Esophagus squamous epithelium (tissue), 5 donors: ENCODE results near the gene APAF1. TPM values are rescaled to one million over a fixed set of nuclear protein-coding genes. Genes with fewer than 3 reads are reported as not detected.
"Not testable (repeated sequence)": the region's sequence is repeated elsewhere in the genome, so short reads cannot be mapped to it uniquely, and the experiment has no call there.

Experiments
- DNase-seq: peaks from one replicate; lab custom pipeline; 2025; lab: John Stamatoyannopoulos, UW
- H3K27ac ChIP-seq, 4 donors: fragments of 200-600 bp; sonication (generic); one replicate each; pipeline ENCODE4 v1.5.1; 2016 to 2019; ENCODE audit warnings: mild to moderate bottlenecking in 1 of 4
- H3K27me3 ChIP-seq, 4 donors: fragments of 200-600 bp; sonication (generic); 1 replicate in 3 of 4; 2 replicates in 1 of 4; pipeline versions ENCODE4 v1.5.1 to v1.6.0; 2017 to 2021; ENCODE audit warnings: antibody characterized with exemption in 1 of 4
- H3K36me3 ChIP-seq, 3 donors: fragments of 200-600 bp; sonication (generic); one replicate each; pipeline ENCODE4 v1.5.1; 2016 to 2019
- H3K4me1 ChIP-seq, 3 donors: fragments of 200-600 bp; sonication (generic); one replicate each; pipeline ENCODE4 v1.5.1; 2017 to 2019
- H3K4me3 ChIP-seq, 4 donors: fragments of 200-600 bp; sonication (generic); 1 replicate in 3 of 4; 2 replicates in 1 of 4; pipeline ENCODE4 v1.5.1; 2016 to 2019; ENCODE audit warnings: mild to moderate bottlenecking in 2 of 4, moderate library complexity in 1 of 4
- H3K9me3 ChIP-seq, 3 donors: fragments of 200-600 bp; sonication (generic); one replicate each; pipeline ENCODE4 v1.5.1; 2016 to 2019
- CTCF ChIP-seq, 6 experiments: fragments of 450-650 bp in 4 of 6; fragments of 200-600 bp in 2 of 6; sonication (generic) in 2 of 6; IDR thresholded peaks; one replicate each; pipeline ENCODE4 v1.5.1; 2016 to 2019; ENCODE audit warnings: antibody characterized with exemption in 6 of 6, mild to moderate bottlenecking in 4 of 6, moderate library complexity in 4 of 6
- POLR2A ChIP-seq, 4 donors: fragments of 450-650 bp; IDR thresholded peaks; one replicate each; pipeline ENCODE4 v1.6.1; 2017; ENCODE audit warnings: antibody characterized with exemption in 4 of 4, mild to moderate bottlenecking in 4 of 4, moderate library complexity in 3 of 4
- WGBS, 2 donors: methylation state at CpG; one replicate each; pipeline ENCODE4 v1.1.5; 2018; 5-methylcytosine and 5-hydroxymethylcytosine counted together
- intact Hi-C: fragments of 100-400 bp; cut with DNase I; formaldehyde crosslinking; loops from one replicate; pipeline ENCODE4 v1.15.0; 2022
- total RNA-seq, 4 donors: library from RNA; depleted of rRNA; stranded (reverse); fragments of >200 nt; gene quantifications; one replicate each; pipeline ENCODE4 v1.1.0, GENCODE V29; 2016
- donor health status: DM: yes; HTN: yes; CAD: no.

The APAF1 gene
- total RNA-seq, 4 donors from 2014 or later = 4.1 to 11.1 (median 8.9) TPM

GRCh38 chr12:98754095-98754494 lies 109.0 kb downstream of the APAF1 start:
- no peak for DNase-seq
- WGBS, 2 donors = 46 to 66% methylated on average over 3 to 4 of the region's 5 CpGs
- TF ChIP-seq POLR2A (IDR thresholded peaks at IDR 0.05) (no peak), CTCF (IDR thresholded peaks at IDR 0.05) (no peak)

GRCh38 chr12:98755855-98756254 lies 110.8 kb downstream of the APAF1 start:
- H3K27ac ChIP-seq, H3K4me1 ChIP-seq, H3K9me3 ChIP-seq, DNase-seq, H3K36me3 ChIP-seq, H3K27me3 ChIP-seq, intact Hi-C loops, H3K4me3 ChIP-seq: not testable (repeated sequence)
- WGBS, 2 donors = 64 to 94% methylated on average over 3 to 5 of the region's 5 CpGs

More at GRCh38 chr12:98754095-98754494, 109.0 kb downstream of the APAF1 start:
- Histone ChIP-seq H3K4me3 (no peak overlapping the region), H3K4me1 (no peaks in the 10 kb centered on the region), H3K36me3 (no peaks in the 10 kb centered on the region), H3K9me3 (no peaks in the 10 kb centered on the region), H3K27me3 (no peaks in the 10 kb centered on the region), H3K27ac (no peak overlapping the region)
- intact Hi-C loops = no loop called here

- WGBS, 2 donors = 79 to 84% methylated on average over 3 of the region's 4 CpGs
- Histone ChIP-seq H3K9me3 (no peaks in the 10 kb centered on the region), H3K4me3 (no peak overlapping the region), H3K4me1 (no peaks in the 10 kb centered on the region), H3K36me3 (no peaks in the 10 kb centered on the region), H3K27me3 (no peaks in the 10 kb centered on the region), H3K27ac (no peak overlapping the region)
- TF ChIP-seq CTCF (IDR thresholded peaks at IDR 0.05) (no peak), POLR2A (IDR thresholded peaks at IDR 0.05) (no peak)
- no peak for DNase-seq
- intact Hi-C loops = no loop called here
These were observed 112.4 kb downstream of the APAF1 start for GRCh38 chr12:98757455-98757854.

- intact Hi-C loops = no loop called here
- H3K4me3 ChIP-seq = no peak overlapping the region
- H3K4me1 ChIP-seq = no peaks in the 10 kb centered on the region
- no peaks in the 10 kb centered on the region for H3K27me3 ChIP-seq
- DNase-seq = no peak
- TF ChIP-seq CTCF (IDR thresholded peaks at IDR 0.05) = no peak
- no peak for TF ChIP-seq POLR2A (IDR thresholded peaks at IDR 0.05)
- H3K27ac ChIP-seq = no peak overlapping the region
- 36 to 41% methylated on average over 3 of the region's 3 CpGs for WGBS, 2 donors
- H3K9me3 ChIP-seq = no peaks in the 10 kb centered on the region
- H3K36me3 ChIP-seq = no peaks in the 10 kb centered on the region
These were observed 113.2 kb downstream of the APAF1 start for GRCh38 chr12:98758331-98758730.

- intact Hi-C loops = no loop called here
- H3K4me1 ChIP-seq = no peaks in the 10 kb centered on the region
- WGBS, 2 donors = 48 to 65% methylated on average over 4 of the region's 4 CpGs
- H3K9me3 ChIP-seq = no peaks in the 10 kb centered on the region
- no peak overlapping the region for H3K27ac ChIP-seq
- TF ChIP-seq POLR2A (IDR thresholded peaks at IDR 0.05) = no peak
- TF ChIP-seq CTCF (IDR thresholded peaks at IDR 0.05) = no peak
- no peaks in the 10 kb centered on the region for H3K27me3 ChIP-seq
- no peak overlapping the region for H3K4me3 ChIP-seq
- H3K36me3 ChIP-seq = no peaks in the 10 kb centered on the region
- DNase-seq = no peak
These were observed 118.6 kb downstream of the APAF1 start for GRCh38 chr12:98763656-98764055.

- no peak for TF ChIP-seq CTCF (IDR thresholded peaks at IDR 0.05)
- TF ChIP-seq POLR2A (IDR thresholded peaks at IDR 0.05) = no peak
- Histone ChIP-seq H3K27ac (no peak overlapping the region), H3K27me3 (no peaks in the 10 kb centered on the region), H3K4me3 (no peak overlapping the region), H3K9me3 (no peaks in the 10 kb centered on the region), H3K4me1 (no peaks in the 10 kb centered on the region), H3K36me3 (no peaks in the 10 kb centered on the region)
- WGBS, 2 donors = 76 to 89% methylated on average over 5 to 9 of the region's 9 CpGs
- intact Hi-C loops = no loop called here
- no peak for DNase-seq
These were observed 122.2 kb downstream of the APAF1 start for GRCh38 chr12:98767248-98767647.
